Activated naive CD8-positive, alpha-beta T cell treated with anti-CD3 and anti-CD28 coated beads, Interleukin-2, amount 10 ng/mL, durations not matched to agents 7 days and 5 days (primary cell): Measurements from ENCODE around the gene RERE. TPM values are rescaled to one million over a fixed set of nuclear protein-coding genes. Genes with fewer than 3 reads are reported as not detected.
"Not testable (repeated sequence)": the region's sequence is repeated elsewhere in the genome, so short reads cannot be mapped to it uniquely, and the experiment has no call there.

Experiments used
- ATAC-seq: fragments of 150-1000 bp; cut with Tn5 transposase; one replicate; pipeline ENCODE4 v1.10.0; 2021; ENCODE audit warnings: low read depth, moderate library complexity
- POLR2A ChIA-PET: fragments of 350-600 bp; sonication (Branson Sonifier 250); formaldehyde crosslinking; loops from one replicate; lab custom pipeline; 2021; ENCODE audit warnings: antibody characterized with exemption; lab: Charles Lee
- DNase-seq: peaks from one replicate; pipeline ENCODE4 v3.0.0; 2021
- H3K27ac Mint-ChIP-seq: one replicate; pipeline ENCODE4 v1.8.0; 2022; ENCODE audit warnings: mild to moderate bottlenecking, mixed read lengths
- H3K27me3 Mint-ChIP-seq: one replicate; pipeline ENCODE4 v1.8.0; 2022; ENCODE audit warnings: mild to moderate bottlenecking, moderate library complexity, mixed read lengths
- H3K36me3 Mint-ChIP-seq: one replicate; pipeline ENCODE4 v1.8.0; 2021; ENCODE audit warnings: mild to moderate bottlenecking, mixed read lengths
- H3K4me1 Mint-ChIP-seq: one replicate; pipeline ENCODE4 v1.8.0; 2021; ENCODE audit warnings: mixed read lengths
- H3K4me3 Mint-ChIP-seq: one replicate; pipeline ENCODE4 v1.8.0; 2022; ENCODE audit warnings: mild to moderate bottlenecking, moderate library complexity, mixed read lengths
- H3K9me3 Mint-ChIP-seq: one replicate; pipeline ENCODE4 v1.8.0; 2021; ENCODE audit warnings: mixed read lengths
- total RNA-seq, 2 experiments: library from RNA; stranded (reverse); gene quantifications; one replicate each; pipeline ENCODE4 v1.2.3, GENCODE V29; 2021

RERE gene
- total RNA-seq, 2 experiments from 2014 or later, result 64.4 to 68.7 TPM

DNA sequence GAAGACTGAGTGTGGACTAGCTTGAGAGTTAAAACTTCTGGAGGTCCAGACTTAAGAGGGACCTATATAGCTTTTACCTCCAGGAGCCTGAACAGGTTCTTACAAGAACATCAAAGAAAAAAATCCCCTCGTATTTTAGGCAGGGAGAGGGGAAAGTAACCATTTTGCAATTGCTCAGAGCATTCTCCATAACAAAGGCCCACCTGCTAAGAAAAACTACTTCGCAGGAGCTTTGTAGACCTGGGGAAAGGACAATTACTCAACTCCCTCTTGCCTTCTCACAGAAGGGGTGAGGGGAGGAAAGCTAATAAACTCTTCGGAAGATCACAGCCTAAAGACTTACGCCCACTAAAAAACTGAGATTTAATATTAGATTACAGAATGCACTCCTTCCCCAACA lies 86.3 kb downstream of the RERE start:
- no peak overlapping the region for H3K4me3 Mint-ChIP-seq
- ATAC-seq (no peak), DNase-seq (no peak)
- peaks cover 9% of the 10 kb centered on the region for H3K4me1 Mint-ChIP-seq
- H3K36me3 Mint-ChIP-seq, result peaks cover 14% of the 10 kb centered on the region
- POLR2A ChIA-PET, result no interaction called here
- H3K9me3 Mint-ChIP-seq, result peaks cover 8% of the 10 kb centered on the region
- no peaks in the 10 kb centered on the region for H3K27me3 Mint-ChIP-seq
- H3K27ac Mint-ChIP-seq, result no peak overlapping the region

DNA sequence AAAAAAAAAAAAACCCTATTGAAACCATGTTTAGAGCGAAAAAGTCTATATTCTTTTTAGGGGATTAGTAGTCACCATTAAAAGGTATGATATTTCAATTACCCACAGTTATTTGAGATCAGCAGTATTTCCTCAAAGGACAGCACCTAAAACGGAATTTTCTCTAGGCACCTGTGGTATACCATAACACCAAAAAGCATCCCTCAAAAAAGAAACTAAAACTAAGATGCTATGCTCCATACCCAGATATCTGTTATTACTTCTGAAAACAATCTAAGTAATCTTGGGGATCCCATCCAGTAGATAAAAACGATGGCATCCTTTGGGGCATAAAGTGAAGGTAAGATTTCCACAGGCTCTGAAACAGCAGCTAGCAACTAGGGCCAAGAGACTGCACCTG lies 89.0 kb downstream of the RERE start:
- POLR2A ChIA-PET, result no interaction called here
- ATAC-seq (no peak), DNase-seq (no peak)
- H3K27ac Mint-ChIP-seq, result no peak overlapping the region
- H3K27me3 Mint-ChIP-seq, result no peaks in the 10 kb centered on the region
- H3K4me3 Mint-ChIP-seq, result no peak overlapping the region
- H3K9me3 Mint-ChIP-seq, result peaks cover 8% of the 10 kb centered on the region
- H3K4me1 Mint-ChIP-seq, result peaks cover 12% of the 10 kb centered on the region
- peaks cover 12% of the 10 kb centered on the region for H3K36me3 Mint-ChIP-seq

DNA sequence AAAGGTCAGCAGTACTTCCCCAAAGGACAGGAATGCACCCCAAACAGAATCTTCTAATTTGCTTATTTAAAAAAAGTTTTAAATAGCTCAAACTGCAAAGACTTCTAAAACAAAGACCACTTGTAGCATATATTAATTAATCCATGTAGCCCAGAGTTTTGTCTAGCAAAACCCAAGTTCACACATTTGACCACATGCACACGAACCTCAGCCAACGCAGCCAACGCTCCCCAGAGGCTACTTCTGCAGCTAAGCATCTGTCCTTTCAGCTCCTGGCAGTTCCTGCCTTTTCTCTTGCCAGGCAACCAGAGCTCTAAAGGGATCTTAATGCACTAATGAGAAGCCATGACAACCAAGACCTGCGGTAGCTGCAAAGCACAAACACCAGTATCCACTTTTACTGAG lies 89.6 kb downstream of the RERE start:
- DNase-seq (no peak), ATAC-seq (no peak)
- Mint-ChIP-seq H3K27ac (no peak overlapping the region), H3K27me3 (no peaks in the 10 kb centered on the region), H3K4me1 (peaks cover 16% of the 10 kb centered on the region), H3K36me3 (peaks cover 12% of the 10 kb centered on the region), H3K9me3 (peaks cover 8% of the 10 kb centered on the region), H3K4me3 (no peak overlapping the region)
- POLR2A ChIA-PET, result no interaction called here

DNA sequence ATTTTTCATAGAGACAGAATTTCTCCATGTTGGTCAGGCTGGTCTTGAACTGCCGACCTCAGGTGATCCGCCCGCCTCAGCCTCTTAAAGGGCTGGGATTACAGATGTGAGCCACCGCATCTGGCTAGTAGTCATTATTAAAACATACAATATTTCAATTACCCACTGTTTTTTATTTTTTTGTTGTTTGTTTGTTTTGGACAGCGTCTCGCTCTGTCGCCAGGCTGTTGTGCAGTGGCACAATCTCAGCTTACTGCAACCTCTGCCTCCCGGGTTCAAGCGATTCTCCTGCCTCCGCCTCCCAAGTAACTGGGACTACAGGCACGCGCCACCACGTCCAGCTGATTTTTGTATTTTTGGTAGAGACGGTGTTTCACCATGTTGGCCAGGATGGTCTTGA lies 90.1 kb downstream of the RERE start:
- peaks cover 16% of the 10 kb centered on the region for H3K4me1 Mint-ChIP-seq
- H3K9me3 Mint-ChIP-seq, ATAC-seq, H3K27ac Mint-ChIP-seq, POLR2A ChIA-PET, H3K4me3 Mint-ChIP-seq, DNase-seq, H3K27me3 Mint-ChIP-seq: not testable (repeated sequence)
- peaks cover 11% of the 10 kb centered on the region for H3K36me3 Mint-ChIP-seq

DNA sequence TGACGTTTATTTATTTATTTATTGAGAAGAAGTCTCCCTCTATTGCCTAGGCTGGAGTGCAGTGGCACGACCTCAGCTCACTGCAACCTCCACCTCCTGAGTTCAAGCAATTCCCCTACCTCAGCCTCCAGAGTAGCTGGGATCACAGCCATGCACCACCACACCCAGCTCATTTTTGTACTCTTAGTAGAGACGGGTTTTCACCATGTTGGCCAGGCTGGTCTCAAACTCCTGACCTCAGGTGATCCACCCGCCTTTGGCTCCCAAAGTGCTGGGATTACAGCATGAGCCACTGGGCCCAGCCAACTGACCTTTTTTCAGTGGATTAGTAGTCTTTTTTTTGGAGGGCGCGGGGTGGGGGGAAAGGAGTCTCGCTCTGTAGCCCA lies 90.6 kb downstream of the RERE start:
- not testable (repeated sequence) for ATAC-seq

DNA sequence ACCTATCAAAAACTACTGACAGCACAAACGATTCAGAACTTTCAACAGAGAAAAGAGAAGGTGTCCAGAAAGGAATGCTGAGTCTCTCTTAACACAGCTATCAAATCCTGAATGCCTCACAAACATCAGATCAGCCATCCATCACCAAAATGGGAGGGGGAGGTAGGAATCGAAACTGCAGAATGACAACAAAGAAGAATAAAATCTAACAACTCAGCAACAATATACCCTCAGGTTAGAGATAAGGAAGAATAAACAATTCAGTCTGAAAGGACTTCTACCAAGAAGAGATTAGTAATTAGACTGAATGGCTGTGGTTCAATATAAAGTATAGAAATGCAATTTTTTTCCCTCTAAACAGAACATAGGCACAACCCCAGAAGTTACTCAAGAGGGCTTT lies 94.4 kb downstream of the RERE start:
- Mint-ChIP-seq H3K36me3 (no peaks in the 10 kb centered on the region), H3K27ac (no peak overlapping the region), H3K9me3 (no peaks in the 10 kb centered on the region), H3K27me3 (no peaks in the 10 kb centered on the region), H3K4me1 (peaks cover 24% of the 10 kb centered on the region), H3K4me3 (no peak overlapping the region)
- DNase-seq (no peak), ATAC-seq (no peak)
- POLR2A ChIA-PET, result interaction anchor here (1.3 kb wide), 1 partner anchor 20 kb away, joined by 3 read pairs; no protein-coding TSS in a partner anchor

More for the DNA sequence above, 90.6 kb downstream of the RERE start:
- not testable (repeated sequence) for H3K27ac Mint-ChIP-seq, H3K9me3 Mint-ChIP-seq, DNase-seq, H3K4me3 Mint-ChIP-seq, H3K27me3 Mint-ChIP-seq, H3K36me3 Mint-ChIP-seq
- peaks cover 20% of the 10 kb centered on the region for H3K4me1 Mint-ChIP-seq
- POLR2A ChIA-PET, result interaction anchor here (1.4 kb wide), 1 partner anchor 164 kb away, joined by 4 read pairs; no protein-coding TSS in a partner anchor

DNA sequence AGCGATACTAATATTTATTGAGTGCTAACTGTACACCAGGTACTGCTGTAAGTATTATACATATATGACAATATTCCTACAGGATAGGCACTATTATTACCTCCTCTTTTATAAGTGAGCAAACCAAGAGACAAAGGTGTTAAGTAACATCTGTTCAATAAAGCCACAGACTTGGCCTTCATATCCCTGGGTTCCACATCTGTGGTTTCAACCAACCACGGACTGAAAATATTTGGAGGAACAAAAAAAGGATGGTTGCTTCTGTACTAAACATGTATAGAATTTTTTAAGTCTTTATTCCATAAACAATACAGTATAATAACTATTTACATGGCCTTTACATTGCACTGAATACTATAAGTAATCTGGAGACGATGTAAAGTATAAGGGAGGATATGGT lies 95.1 kb downstream of the RERE start:
- peaks cover 24% of the 10 kb centered on the region for H3K4me1 Mint-ChIP-seq
- ATAC-seq (no peak), DNase-seq (no peak)
- no peak overlapping the region for H3K27ac Mint-ChIP-seq
- no peaks in the 10 kb centered on the region for H3K36me3 Mint-ChIP-seq
- no peaks in the 10 kb centered on the region for H3K27me3 Mint-ChIP-seq
- POLR2A ChIA-PET, result no interaction called here
- no peaks in the 10 kb centered on the region for H3K9me3 Mint-ChIP-seq
- H3K4me3 Mint-ChIP-seq, result no peak overlapping the region

DNA sequence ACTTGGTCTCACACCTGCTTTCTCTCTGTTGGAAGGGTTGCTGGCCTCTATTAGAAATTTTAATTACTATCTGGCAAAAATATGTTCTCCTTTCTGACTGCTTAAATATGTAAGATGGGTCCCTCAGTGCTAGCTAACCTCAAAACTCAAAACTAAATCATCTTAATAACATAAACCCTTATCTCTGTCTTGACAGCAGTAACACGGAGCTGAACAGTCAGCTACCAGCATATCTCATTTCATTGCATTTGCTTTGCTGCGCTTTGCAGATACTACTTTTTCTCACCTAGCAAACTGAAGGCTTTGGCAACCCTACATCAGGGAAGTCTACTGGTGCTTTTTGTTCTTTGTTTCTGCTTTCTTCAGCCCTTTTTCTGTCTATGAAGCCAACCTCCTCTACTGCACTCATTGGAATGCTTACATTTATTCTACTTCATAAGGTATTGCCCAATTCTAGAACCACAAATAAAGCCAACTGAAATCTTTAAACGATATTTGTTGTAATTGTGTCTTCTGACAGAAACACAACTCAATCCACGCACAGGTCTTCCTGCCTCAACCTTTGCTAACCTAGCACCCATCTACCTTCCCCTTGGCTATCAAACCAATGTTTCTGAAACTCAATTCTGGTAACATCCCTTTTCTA lies 95.6 kb downstream of the RERE start:
- Mint-ChIP-seq H3K9me3 (no peaks in the 10 kb centered on the region), H3K36me3 (no peaks in the 10 kb centered on the region), H3K27ac (no peak overlapping the region), H3K27me3 (no peaks in the 10 kb centered on the region), H3K4me1 (peaks cover 24% of the 10 kb centered on the region), H3K4me3 (no peak overlapping the region)
- ATAC-seq (no peak), DNase-seq (no peak)
- POLR2A ChIA-PET, result no interaction called here

DNA sequence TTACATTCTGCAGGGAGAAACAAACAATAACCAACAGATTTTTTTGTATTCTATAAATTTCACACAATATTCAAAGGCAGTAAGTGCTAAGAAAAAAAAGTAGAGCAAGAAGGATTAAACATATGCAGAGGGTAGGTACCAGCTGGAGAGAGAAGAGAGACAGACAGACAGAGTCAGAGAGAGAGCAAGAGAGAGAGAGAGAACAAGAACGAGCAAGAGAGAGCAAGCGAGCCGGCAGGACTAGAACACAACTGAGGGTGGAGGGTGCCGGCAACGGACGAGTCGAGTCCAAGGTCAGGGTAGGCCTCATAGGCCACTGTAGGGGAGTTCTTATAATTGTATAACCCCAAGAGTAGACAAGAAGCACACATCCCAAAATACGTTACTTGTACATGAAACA lies 97.1 kb downstream of the RERE start:
- no peak overlapping the region for H3K27ac Mint-ChIP-seq
- peaks cover 2% of the 10 kb centered on the region for H3K36me3 Mint-ChIP-seq
- peaks cover 21% of the 10 kb centered on the region for H3K4me1 Mint-ChIP-seq
- POLR2A ChIA-PET, result no interaction called here
- H3K9me3 Mint-ChIP-seq, result no peaks in the 10 kb centered on the region
- ATAC-seq, result no peak
- H3K4me3 Mint-ChIP-seq, result no peak overlapping the region
- DNase-seq, result no peak
- no peaks in the 10 kb centered on the region for H3K27me3 Mint-ChIP-seq

DNA sequence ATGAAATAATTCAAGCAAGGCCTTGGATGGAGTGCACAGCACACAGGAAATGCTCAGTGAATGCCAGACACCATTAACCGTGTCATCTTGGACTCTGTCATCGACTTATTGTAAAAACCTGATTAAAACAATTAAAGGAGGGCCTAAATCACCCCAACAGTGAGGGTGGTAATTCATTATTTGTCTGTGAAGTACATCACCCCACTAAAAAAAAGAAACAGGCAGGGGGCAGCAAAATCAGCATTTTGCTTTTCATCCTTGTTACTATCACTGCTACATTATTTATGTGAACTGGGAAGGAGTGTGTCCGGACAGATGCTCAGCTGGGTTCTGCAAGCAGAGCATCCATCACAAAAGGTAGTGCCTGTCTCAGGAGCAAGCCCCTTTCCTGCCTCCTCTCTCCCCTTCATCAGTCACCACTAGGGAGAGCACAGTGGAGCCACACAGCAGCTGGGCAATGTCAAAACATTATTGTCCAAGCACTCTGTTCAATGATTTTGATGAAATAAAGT lies 98.5 kb downstream of the RERE start:
- Mint-ChIP-seq H3K9me3 (peaks cover 3% of the 10 kb centered on the region), H3K27ac (no peak overlapping the region), H3K4me1 (peaks cover 24% of the 10 kb centered on the region), H3K4me3 (no peak overlapping the region), H3K27me3 (no peaks in the 10 kb centered on the region), H3K36me3 (peaks cover 5% of the 10 kb centered on the region)
- DNase-seq, result no peak
- POLR2A ChIA-PET, result interaction anchor here (0.6 to 1.2 kb wide), 2 partner anchors 16 to 115 kb away, joined by 3 to 4 read pairs; no protein-coding TSS in a partner anchor
- ATAC-seq, result no peak

DNA sequence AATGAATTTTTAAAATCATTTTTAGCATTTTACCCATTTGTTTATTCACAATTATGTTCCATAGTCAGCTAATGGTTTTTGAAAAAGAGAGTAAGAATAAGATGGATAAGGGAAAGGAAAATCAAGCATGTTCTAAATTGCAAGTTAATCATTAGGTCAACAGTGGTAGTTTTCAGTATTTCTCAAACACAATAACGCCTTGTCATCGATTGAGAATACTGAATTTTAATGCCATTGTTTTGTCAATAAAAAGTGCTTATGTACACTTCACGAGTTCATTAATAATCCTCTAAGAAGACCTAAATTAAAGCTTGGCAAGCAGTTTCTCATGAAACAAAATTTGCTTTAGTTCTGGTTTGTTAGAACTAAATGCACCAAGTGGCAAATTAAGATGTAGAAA lies 100.3 kb downstream of the RERE start:
- Mint-ChIP-seq H3K27me3 (no peaks in the 10 kb centered on the region), H3K9me3 (peaks cover 3% of the 10 kb centered on the region), H3K4me1 (peaks cover 23% of the 10 kb centered on the region)

DNA sequence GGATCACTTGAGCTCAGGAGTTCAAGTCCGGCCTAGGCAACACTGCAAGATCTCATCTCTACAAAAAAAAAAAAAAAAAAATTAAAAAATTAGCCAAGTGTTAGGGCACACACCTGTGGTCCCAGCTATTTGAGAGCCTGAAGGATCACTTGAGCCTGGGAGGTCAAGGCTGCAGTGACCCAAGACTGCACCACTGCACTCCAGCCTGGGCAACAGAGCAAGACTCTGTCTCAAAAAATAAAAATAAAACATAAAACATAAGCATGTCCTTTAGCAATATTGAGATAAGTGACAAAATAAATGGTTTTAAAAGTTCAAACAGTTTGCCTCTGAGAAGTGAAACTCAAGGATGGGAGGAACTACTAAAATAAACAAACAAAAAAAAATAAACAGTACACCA lies 101.2 kb downstream of the RERE start:
- H3K27ac Mint-ChIP-seq, result no peak overlapping the region
- peaks cover 5% of the 10 kb centered on the region for H3K36me3 Mint-ChIP-seq
- H3K4me1 Mint-ChIP-seq, result peaks cover 20% of the 10 kb centered on the region
- peaks cover 3% of the 10 kb centered on the region for H3K9me3 Mint-ChIP-seq
- no peak for ATAC-seq
- H3K27me3 Mint-ChIP-seq, result no peaks in the 10 kb centered on the region
- no peak overlapping the region for H3K4me3 Mint-ChIP-seq
- POLR2A ChIA-PET, result no interaction called here
- no peak for DNase-seq

More for the DNA sequence above, 100.3 kb downstream of the RERE start:
- POLR2A ChIA-PET, result no interaction called here
- Mint-ChIP-seq H3K4me3 (no peak overlapping the region), H3K36me3 (peaks cover 5% of the 10 kb centered on the region), H3K27ac (no peak overlapping the region)
- DNase-seq (no peak), ATAC-seq (no peak)

DNA sequence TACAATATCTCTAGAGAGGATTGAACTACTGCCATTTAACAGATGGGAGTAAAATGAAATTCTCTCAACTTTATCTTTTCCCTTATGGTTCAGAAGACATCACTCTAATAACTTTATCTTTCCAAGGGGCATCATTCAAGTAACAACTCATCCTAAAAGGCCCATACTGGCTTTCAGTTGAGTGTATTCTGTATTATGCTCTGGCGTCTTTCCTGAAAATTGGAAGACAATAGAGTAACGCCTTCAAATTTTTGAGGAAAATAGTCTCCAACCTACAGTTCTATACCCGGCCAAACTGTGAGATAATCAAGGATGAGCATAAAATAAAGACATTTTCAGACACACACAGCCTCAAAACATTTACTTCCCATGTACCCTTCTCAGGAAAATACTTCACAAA lies 103.3 kb downstream of the RERE start:
- H3K4me1 Mint-ChIP-seq, result peaks cover 20% of the 10 kb centered on the region
- DNase-seq (no peak), ATAC-seq (no peak)
- H3K4me3 Mint-ChIP-seq, result no peak overlapping the region
- H3K36me3 Mint-ChIP-seq, result peaks cover 5% of the 10 kb centered on the region
- no peaks in the 10 kb centered on the region for H3K27me3 Mint-ChIP-seq
- no peak overlapping the region for H3K27ac Mint-ChIP-seq
- H3K9me3 Mint-ChIP-seq, result peaks cover 3% of the 10 kb centered on the region
- POLR2A ChIA-PET, result no interaction called here
